A673 (cell line): ENCODE measurements around the gene PROC. TPM values are rescaled to one million over a fixed set of nuclear protein-coding genes. Genes with fewer than 3 reads are reported as not detected.

ENCODE experiments used
- BruUV-seq: library from RNA; stranded (reverse); fragments of 400-500 nt; replicated peaks from 2 replicates; lab custom pipeline; 2021; lab: Mats Ljungman, UMichigan
- CTCF ChIA-PET: fragments of 300-600 bp; sonication (Branson Sonifier 250); formaldehyde crosslinking; loops from one replicate; lab custom pipeline; 2022; ENCODE audit warnings: antibody characterized with exemption; lab: Charles Lee
- POLR2A ChIA-PET: fragments of 300-600 bp; sonication (Branson Sonifier 250); formaldehyde crosslinking; loops from one replicate; lab custom pipeline; 2022; ENCODE audit warnings: antibody characterized with exemption; ENCODE audit not compliant: low non-redundant PET; lab: Charles Lee
- DNase-seq: peaks from one replicate; pipeline ENCODE4 v3.0.0-alpha.2; 2015; ENCODE audit warnings: low spot score
- H3K27ac ChIP-seq: fragments of 200-600 bp; sonication (generic); 2 replicates; pipeline ENCODE4 v1.5.1; 2016; ENCODE audit warnings: mixed run types, low read depth, mild to moderate bottlenecking, mixed read lengths, antibody characterized with exemption, low read length; ENCODE audit not compliant: poor library complexity, severe bottlenecking
- H3K27me3 ChIP-seq: fragments of 200-600 bp; sonication (generic); replicated peaks from 2 replicates; pipeline ENCODE4 v1.6.1; 2017; ENCODE audit warnings: mixed run types, low read depth, mild to moderate bottlenecking, mixed read lengths, antibody characterized with exemption, low read length; ENCODE audit not compliant: insufficient read depth, poor library complexity
- H3K36me3 ChIP-seq: fragments of 200-600 bp; sonication (generic); 2 replicates; pipeline ENCODE4 v1.6.1; 2016; ENCODE audit warnings: mixed run types, mild to moderate bottlenecking, mixed read lengths, antibody characterized with exemption, low read length; ENCODE audit not compliant: insufficient read depth, poor library complexity, severe bottlenecking
- H3K4me1 ChIP-seq: fragments of 200-600 bp; sonication (generic); 2 replicates; pipeline ENCODE4 v1.6.1; 2017; ENCODE audit warnings: mixed run types, mild to moderate bottlenecking, mixed read lengths, antibody characterized with exemption, low read length; ENCODE audit not compliant: insufficient read depth, poor library complexity, severe bottlenecking
- H3K4me3 ChIP-seq: fragments of 200-600 bp; sonication (generic); 2 replicates; pipeline ENCODE4 v1.5.1; 2016; ENCODE audit warnings: low read depth, mixed run types, mild to moderate bottlenecking, mixed read lengths, low read length; ENCODE audit not compliant: poor library complexity, severe bottlenecking
- H3K9me3 ChIP-seq: fragments of 200-600 bp; sonication (generic); 2 replicates; pipeline ENCODE4 v1.6.1; 2016; ENCODE audit warnings: mixed run types, low read depth, mild to moderate bottlenecking, mixed read lengths, antibody characterized with exemption, low read length; ENCODE audit not compliant: poor library complexity, severe bottlenecking
- CTCF ChIP-seq: fragments of 300-800, 200-600 bp; sonication (generic); conservative IDR thresholded peaks from 2 replicates; pipeline ENCODE4 v1.5.1; 2017; ENCODE audit warnings: low read depth, mild to moderate bottlenecking, antibody characterized with exemption, low read length, moderate library complexity, mixed read lengths
- EZH2 ChIP-seq: fragments of 200-600 bp; sonication (generic); IDR thresholded peaks from 2 replicates; pipeline ENCODE4 v1.6.1; 2017; ENCODE audit warnings: borderline replicate concordance, low read depth, mild to moderate bottlenecking, mixed read lengths, antibody characterized with exemption, low read length; ENCODE audit not compliant: poor library complexity, severe bottlenecking
- intact Hi-C: fragments of 100-400 bp; cut with micrococcal nuclease; formaldehyde crosslinking; loops from one replicate; pipeline ENCODE4 v1.10.0; 2022; ENCODE audit not compliant: unreplicated experiment
- total RNA-seq: library from RNA; stranded (reverse); gene quantifications from 2 replicates; pipeline ENCODE4 v1.2.3, GENCODE V29; 2021

The PROC gene
- total RNA-seq, 1 experiment from 2014 or later: not detected

- intact Hi-C loops: no loop called here
- H3K36me3 ChIP-seq: no peaks in the 10 kb centered on the region
- H3K27ac ChIP-seq: no peak overlapping the region
- no peak for DNase-seq
- H3K4me3 ChIP-seq: no peak overlapping the region
- POLR2A ChIA-PET: no interaction called here
- no peaks in the 10 kb centered on the region for H3K27me3 ChIP-seq
- CTCF ChIA-PET: no interaction called here
- no peaks in the 10 kb centered on the region for H3K9me3 ChIP-seq
- BruUV-seq: no TSS peak
- TF ChIP-seq CTCF (no peak), EZH2 (no peak)
- no peaks in the 10 kb centered on the region for H3K4me1 ChIP-seq
Measured at GRCh38 chr2:127437781-127438726, 19.8 kb downstream of the PROC start.

DNA sequence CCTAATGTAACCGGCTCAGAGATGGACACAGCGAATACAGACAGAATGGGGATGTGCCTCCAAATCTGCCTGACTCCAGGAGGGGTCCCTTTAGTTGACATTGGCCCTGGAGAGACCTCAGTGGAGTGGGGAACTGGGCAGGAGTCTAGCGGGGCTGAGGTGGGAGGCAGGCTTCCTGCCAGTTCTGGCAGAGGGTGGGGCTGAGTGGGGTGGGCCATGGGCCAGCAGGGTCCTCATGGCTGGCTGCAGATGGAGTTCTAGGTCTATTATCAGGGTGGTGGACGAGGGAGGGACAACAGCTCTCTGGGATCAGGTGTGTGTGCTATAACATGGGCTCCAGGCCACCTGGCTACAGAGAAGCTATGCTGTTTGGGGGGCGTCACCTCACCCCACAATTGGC lies 21.1 kb downstream of the PROC start:
- no peaks in the 10 kb centered on the region for H3K36me3 ChIP-seq
- CTCF ChIA-PET: no interaction called here
- no peak overlapping the region for H3K4me3 ChIP-seq
- BruUV-seq: no TSS peak
- POLR2A ChIA-PET: no interaction called here
- no peak overlapping the region for H3K27ac ChIP-seq
- intact Hi-C loops: no loop called here
- no peak for DNase-seq
- TF ChIP-seq EZH2 (no peak), CTCF (no peak)
- H3K27me3 ChIP-seq: no peaks in the 10 kb centered on the region
- no peaks in the 10 kb centered on the region for H3K9me3 ChIP-seq
- no peaks in the 10 kb centered on the region for H3K4me1 ChIP-seq

DNA sequence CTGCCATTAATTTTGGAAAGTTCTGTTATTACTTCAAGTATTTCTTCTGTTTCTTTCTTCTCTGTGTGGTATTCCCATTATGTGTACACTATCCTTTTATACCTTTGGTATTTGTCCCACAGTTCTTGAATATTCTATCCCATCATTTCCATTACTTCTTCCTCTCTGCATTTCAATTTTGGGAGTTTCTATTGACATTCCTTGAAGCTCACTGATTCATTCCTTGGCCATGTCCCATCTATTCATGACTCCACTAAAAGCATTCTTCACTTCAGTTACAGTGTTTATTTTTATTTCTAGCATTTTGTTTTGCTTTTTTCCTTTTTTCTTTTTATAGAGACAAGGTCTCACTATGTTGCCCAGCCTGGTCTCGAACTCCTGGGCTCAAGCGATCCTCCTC lies 30.3 kb downstream of the PROC start:
- no peaks in the 10 kb centered on the region for H3K9me3 ChIP-seq
- POLR2A ChIA-PET: interaction anchor here (0.5 kb wide), 1 partner anchor 364 kb away, joined by 3 read pairs; no protein-coding TSS in a partner anchor
- H3K36me3 ChIP-seq: no peaks in the 10 kb centered on the region
- no peak overlapping the region for H3K4me3 ChIP-seq
- H3K27ac ChIP-seq: no peak overlapping the region
- CTCF ChIA-PET: no interaction called here
- no peaks in the 10 kb centered on the region for H3K27me3 ChIP-seq
- no peak for TF ChIP-seq EZH2
- TF ChIP-seq CTCF: no peak
- no peak for DNase-seq
- intact Hi-C loops: no loop called here
- H3K4me1 ChIP-seq: no peaks in the 10 kb centered on the region
- BruUV-seq: no TSS peak
